BE2C (cell line): ENCODE data around the gene NAGK.
"Not testable (repeated sequence)": the region's sequence is repeated elsewhere in the genome, so short reads cannot be mapped to it uniquely, and the experiment has no call there.

Experiments used
- DNase-seq: peaks from one replicate; pipeline ENCODE4 v3.0.0-alpha.2; 2020
- H3K27me3 ChIP-seq: fragments of 250-450 bp; sonication (Bioruptor Pico); 2 replicates; pipeline ENCODE4 v1.5.1; 2020; ENCODE audit warnings: mild to moderate bottlenecking
- H3K36me3 ChIP-seq: fragments of 250-450 bp; sonication (Bioruptor Pico); 2 replicates; pipeline ENCODE4 v1.5.1; 2020; ENCODE audit warnings: mild to moderate bottlenecking
- H3K4me1 ChIP-seq: fragments of 250-450 bp; sonication (Bioruptor Pico); 2 replicates; pipeline ENCODE4 v1.5.1; 2020
- H3K4me3 ChIP-seq: 2 replicates; pipeline ENCODE4 v1.5.1; 2011; ENCODE audit warnings: low read depth, low read length
- H3K9me3 ChIP-seq: fragments of 250-450 bp; sonication (Bioruptor Pico); 2 replicates; pipeline ENCODE4 v1.5.1; 2020
- TF ChIP-seq, protein P1 (sequence below): IDR thresholded peaks from 2 replicates; pipeline ENCODE4 v1.5.1; 2012; ENCODE audit warnings: mild to moderate bottlenecking, low read depth, low read length

NAGK gene

DNA sequence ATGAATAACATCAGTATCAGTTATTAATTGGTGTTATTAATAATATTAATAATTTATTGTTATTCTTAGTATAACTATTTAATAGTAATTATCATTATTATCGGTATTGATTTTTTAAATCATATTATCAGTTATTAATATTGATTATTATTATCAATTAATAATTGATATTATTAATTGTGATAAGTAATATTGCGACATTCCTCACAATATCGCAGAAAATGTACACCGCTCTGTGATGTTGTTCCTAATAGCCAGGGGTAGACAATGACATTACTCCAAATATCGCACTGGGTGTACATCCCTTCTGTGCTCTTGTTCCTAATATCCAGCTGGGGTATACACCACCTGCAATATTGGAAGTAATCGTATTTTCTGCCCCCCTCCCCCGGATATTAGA lies 23.3 kb upstream of the NAGK start:
- Histone ChIP-seq H3K9me3 (no peaks in the 10 kb centered on the region), H3K27me3 (no peaks in the 10 kb centered on the region), H3K4me3 (no peak overlapping the region), H3K36me3 (no peaks in the 10 kb centered on the region), H3K4me1 (no peaks in the 10 kb centered on the region)
- DNase-seq = no peak
- TF ChIP-seq, protein P1, sequence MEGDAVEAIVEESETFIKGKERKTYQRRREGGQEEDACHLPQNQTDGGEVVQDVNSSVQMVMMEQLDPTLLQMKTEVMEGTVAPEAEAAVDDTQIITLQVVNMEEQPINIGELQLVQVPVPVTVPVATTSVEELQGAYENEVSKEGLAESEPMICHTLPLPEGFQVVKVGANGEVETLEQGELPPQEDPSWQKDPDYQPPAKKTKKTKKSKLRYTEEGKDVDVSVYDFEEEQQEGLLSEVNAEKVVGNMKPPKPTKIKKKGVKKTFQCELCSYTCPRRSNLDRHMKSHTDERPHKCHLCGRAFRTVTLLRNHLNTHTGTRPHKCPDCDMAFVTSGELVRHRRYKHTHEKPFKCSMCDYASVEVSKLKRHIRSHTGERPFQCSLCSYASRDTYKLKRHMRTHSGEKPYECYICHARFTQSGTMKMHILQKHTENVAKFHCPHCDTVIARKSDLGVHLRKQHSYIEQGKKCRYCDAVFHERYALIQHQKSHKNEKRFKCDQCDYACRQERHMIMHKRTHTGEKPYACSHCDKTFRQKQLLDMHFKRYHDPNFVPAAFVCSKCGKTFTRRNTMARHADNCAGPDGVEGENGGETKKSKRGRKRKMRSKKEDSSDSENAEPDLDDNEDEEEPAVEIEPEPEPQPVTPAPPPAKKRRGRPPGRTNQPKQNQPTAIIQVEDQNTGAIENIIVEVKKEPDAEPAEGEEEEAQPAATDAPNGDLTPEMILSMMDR = no peak

DNA sequence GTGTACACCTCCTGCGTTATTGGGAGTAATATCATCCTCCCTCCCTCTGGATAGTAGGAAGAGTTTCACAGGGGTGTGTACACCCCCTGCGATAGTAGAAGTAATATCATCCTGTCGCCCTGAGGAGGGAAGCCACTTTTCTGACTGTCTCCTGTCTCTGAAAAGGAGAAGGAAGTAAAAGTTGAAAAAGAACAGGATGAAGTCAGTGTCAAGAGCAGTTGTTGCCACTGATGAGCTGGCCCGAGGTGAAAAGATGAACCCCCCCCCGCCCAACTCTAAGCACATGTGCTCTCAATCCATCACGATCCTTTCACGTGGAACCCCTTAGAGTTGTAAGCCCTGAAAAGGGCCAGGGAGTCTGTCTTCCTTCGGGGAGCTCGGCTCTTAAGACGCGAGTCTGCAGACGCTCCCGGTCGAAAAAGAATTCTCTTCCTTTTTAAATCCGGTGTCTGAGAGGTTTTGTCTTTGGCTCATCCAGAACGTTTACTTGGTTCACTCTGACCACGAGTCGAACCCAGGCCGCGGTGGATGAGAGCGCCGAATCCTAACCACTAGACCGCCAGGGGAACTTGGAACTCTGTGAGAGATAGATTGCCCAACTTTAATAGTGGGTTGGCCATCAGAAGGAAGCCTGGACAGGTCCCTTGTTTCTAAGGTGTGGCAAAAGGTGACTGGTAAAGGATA lies 22.4 kb upstream of the NAGK start:
- DNase-seq = no peak
- no peaks in the 10 kb centered on the region for H3K9me3 ChIP-seq
- H3K36me3 ChIP-seq = no peaks in the 10 kb centered on the region
- H3K4me3 ChIP-seq = no peak overlapping the region
- TF ChIP-seq, protein P1 = no peak
- H3K27me3 ChIP-seq = no peaks in the 10 kb centered on the region
- H3K4me1 ChIP-seq = no peaks in the 10 kb centered on the region

DNA sequence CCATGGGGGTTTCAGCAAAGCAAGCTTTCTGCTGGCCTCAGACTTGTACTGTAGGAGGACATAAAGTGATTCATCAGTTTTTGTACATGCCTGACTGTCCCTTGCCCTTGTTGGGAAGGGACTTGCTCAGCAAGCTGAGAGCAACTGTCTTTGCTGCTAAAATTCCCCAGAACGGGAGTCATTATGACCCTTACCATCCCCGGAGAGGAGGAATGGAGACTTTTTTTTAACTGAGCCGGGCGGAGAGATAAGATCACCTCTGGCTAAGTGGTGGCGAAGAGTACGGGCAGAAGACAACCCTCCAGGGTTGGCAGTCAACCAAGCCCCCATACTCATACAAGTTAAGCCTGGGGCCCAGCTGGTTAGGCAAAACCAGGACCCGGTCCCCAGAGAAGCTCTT lies 20.4 kb upstream of the NAGK start:
- Histone ChIP-seq H3K4me3 (no peak overlapping the region), H3K4me1 (no peaks in the 10 kb centered on the region), H3K36me3 (no peaks in the 10 kb centered on the region), H3K27me3 (no peaks in the 10 kb centered on the region), H3K9me3 (no peaks in the 10 kb centered on the region)
- TF ChIP-seq, protein P1 = no peak
- DNase-seq = no peak

DNA sequence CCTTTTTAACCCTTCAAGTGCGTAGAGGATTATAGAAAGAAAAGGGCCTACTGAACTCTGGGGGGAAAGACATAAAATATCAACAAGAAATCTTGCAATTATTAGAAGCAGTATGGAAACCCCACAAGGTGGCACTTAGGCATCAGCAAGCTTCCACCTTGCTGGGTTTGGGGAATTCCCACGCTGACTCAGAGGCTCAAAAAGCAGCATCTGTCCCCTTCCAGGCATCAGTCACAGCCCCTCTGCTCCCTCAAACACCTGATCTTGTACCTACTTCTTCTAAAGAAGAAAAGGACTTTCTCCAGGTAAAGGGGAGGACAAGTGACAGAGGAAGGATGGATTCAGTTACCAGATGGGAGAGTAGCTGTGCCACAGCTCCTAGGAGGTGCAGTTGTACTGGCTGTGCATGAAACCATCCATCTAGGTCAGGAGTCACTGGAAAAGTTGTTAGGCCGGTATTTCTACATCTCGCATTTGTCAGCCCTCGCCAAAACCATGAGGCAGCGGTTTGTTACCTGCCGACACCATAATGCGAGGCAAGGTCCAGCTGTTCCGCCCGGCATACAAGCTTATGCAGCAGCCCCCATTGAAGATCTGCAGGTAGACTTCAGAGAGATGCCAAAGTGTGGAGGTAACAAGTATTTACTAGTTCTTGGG lies 18.6 kb upstream of the NAGK start:
- not testable (repeated sequence) for H3K36me3 ChIP-seq, H3K4me1 ChIP-seq, DNase-seq

DNA sequence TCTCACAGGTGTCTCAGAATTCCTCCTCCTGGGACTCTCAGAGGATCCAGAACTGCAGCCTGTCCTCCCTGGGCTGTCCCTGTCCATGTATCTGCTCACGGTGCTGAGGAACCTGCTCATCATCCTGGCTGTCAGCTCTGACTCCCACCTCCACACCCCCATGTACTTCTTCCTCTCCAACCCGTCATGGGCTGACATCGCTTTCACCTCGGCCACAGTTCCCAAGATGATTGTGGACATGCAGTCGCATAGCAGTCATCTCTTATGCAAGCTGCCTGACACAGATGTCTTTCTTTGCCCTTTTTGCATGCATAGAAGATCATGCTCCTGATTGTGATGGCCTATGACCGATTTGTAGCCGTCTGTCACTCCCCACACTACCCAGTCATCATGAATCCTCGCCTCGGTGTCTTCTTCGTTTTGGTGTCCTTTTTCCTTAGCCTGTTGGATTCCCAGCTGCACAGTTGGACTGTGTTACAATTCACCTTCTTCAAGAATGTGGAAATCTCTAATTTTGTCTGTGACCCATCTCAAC lies 13.2 kb upstream of the NAGK start:
- not testable (repeated sequence) for H3K4me1 ChIP-seq, DNase-seq, H3K4me3 ChIP-seq, H3K27me3 ChIP-seq, H3K36me3 ChIP-seq, H3K9me3 ChIP-seq

More for the DNA sequence above, 18.6 kb upstream of the NAGK start:
- H3K4me3 ChIP-seq, H3K27me3 ChIP-seq, H3K9me3 ChIP-seq: not testable (repeated sequence)

DNA sequence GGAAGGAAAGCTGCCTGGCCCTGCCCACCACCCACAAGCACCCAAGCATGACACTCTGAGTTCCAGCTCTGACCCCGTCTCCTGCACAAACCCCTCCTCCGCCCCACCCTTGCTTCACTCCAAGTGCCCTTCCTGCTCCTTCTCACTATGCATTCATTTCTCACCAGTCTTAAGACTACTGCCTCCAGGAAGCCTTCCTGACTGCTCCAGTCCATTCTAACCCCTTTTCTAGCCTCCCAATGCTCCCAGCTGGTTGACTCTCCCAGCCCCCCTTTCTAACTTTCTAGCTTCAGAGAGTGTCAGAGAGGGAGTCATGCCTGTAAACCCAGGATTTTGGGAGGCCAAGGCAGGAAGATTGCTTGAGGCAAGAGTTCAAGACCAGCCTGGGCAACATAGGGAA lies 8.2 kb upstream of the NAGK start:
- no peaks in the 10 kb centered on the region for H3K36me3 ChIP-seq
- TF ChIP-seq, protein P1 = no peak

DNA sequence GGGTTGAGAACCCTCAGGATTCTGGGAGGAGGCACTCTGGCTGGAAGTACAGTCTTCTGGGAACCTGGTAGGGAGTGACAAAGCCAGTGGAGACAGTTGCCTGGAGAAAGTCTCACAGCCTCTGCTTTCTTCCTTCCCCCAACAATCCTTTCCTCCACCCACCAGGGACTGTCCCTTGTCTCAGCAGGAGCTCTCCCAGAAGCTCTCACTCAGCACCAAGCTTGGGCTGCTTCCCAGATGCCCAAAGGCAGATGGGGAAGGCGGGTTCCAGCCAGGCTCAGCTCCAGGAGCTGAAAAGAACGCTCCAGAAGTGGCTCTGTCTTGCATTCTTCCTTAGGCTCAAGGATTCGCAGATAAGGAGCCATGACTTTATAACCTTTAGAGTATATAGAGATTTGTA lies 7.6 kb upstream of the NAGK start:
- no peak for DNase-seq
- no peaks in the 10 kb centered on the region for H3K9me3 ChIP-seq
- no peaks in the 10 kb centered on the region for H3K36me3 ChIP-seq
- no peaks in the 10 kb centered on the region for H3K4me1 ChIP-seq
- H3K27me3 ChIP-seq = no peaks in the 10 kb centered on the region; the same call in 1 of the 2 replicates
- TF ChIP-seq, protein P1 = no peak
- no peak overlapping the region for H3K4me3 ChIP-seq

More for the DNA sequence above, 8.2 kb upstream of the NAGK start:
- Histone ChIP-seq H3K27me3 (no peaks in the 10 kb centered on the region; the same call in 1 of the 2 replicates), H3K9me3 (no peaks in the 10 kb centered on the region), H3K4me1 (no peaks in the 10 kb centered on the region), H3K4me3 (no peak overlapping the region)
- DNase-seq = no peak
